SK-N-MC (cell line): ENCODE data around the gene TAGAP.

Source experiments
- EZH2 ChIP-seq: fragments of 200-600 bp; sonication (generic); IDR thresholded peaks from one replicate; pipeline ENCODE4 v1.6.1; 2017; ENCODE audit warnings: antibody characterized with exemption
- POLR2AphosphoS5 ChIP-seq: IDR thresholded peaks from 2 replicates; pipeline ENCODE4 v1.6.1; 2012; ENCODE audit warnings: mild to moderate bottlenecking, low read depth, low read length, borderline replicate concordance

GRCh38 chr6:159064477-159064876 lies 19.7 kb upstream of the TAGAP start:
- TF ChIP-seq EZH2 = no peak
- TF ChIP-seq POLR2AphosphoS5 = no peak
